ENCODE results near the gene SNX5.

DNA sequence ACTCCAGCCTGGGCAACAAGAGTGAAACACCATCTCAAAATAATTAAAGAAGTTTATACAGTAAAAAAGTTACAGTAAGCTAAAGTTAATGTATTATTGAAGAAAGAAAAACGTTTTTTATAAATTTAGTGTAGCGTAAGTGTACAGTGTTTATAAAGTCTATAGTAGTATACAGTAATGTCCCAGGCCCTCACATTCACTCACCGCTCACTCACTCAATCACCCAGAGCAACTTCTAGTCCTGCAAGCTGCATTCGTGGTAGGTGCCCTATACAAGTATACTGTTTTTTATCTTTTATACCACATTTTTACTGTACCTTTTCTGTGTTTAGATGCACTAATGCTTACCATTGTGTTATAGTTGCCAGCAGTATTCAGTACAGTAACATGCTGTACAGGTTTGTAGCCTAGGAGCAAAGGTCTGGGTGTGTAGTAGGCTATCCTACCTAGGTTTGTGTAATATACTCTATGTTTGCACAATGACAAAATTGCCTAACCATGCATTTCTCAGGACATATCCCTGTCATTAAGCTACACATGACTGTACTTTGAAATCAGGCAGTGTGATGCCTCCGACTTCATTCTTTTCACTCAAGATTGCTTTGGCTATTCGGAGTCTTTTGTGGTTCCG lies 16.9 kb upstream of the SNX5 start:
- TF ChIP-seq POLR2A (IDR thresholded peaks at IDR 0.05): no peak
- TF ChIP-seq, protein P1, sequence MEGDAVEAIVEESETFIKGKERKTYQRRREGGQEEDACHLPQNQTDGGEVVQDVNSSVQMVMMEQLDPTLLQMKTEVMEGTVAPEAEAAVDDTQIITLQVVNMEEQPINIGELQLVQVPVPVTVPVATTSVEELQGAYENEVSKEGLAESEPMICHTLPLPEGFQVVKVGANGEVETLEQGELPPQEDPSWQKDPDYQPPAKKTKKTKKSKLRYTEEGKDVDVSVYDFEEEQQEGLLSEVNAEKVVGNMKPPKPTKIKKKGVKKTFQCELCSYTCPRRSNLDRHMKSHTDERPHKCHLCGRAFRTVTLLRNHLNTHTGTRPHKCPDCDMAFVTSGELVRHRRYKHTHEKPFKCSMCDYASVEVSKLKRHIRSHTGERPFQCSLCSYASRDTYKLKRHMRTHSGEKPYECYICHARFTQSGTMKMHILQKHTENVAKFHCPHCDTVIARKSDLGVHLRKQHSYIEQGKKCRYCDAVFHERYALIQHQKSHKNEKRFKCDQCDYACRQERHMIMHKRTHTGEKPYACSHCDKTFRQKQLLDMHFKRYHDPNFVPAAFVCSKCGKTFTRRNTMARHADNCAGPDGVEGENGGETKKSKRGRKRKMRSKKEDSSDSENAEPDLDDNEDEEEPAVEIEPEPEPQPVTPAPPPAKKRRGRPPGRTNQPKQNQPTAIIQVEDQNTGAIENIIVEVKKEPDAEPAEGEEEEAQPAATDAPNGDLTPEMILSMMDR (IDR thresholded peaks at IDR 0.05): no peak
- TF ChIP-seq POLR2AphosphoS5 (IDR thresholded peaks at IDR 0.05; ENCODE audit: insufficient read depth in 1 of 2, low read depth in 1 of 2): no peak
